Mesendoderm (in vitro differentiated cells): ENCODE measurements around the gene ADGRL3.

ENCODE experiments used
- DNase-seq: peaks from one replicate; pipeline ENCODE4 v3.0.0; 2013
- H2AK5ac ChIP-seq: 2 replicates; pipeline ENCODE4 v1.6.1; 2013; ENCODE audit warnings: low read length, inconsistent platforms
- H2BK120ac ChIP-seq: 2 replicates; pipeline ENCODE4 v1.6.1; 2013; ENCODE audit warnings: low read depth, mild to moderate bottlenecking, low read length, moderate library complexity, mixed read lengths
- H2BK15ac ChIP-seq: replicated peaks from 2 replicates; pipeline ENCODE4 v1.6.1; 2013; ENCODE audit warnings: low read depth, mild to moderate bottlenecking, moderate library complexity
- H2BK5ac ChIP-seq: 2 replicates; pipeline ENCODE4 v1.6.1; 2013; ENCODE audit warnings: low read length, inconsistent platforms
- H3K18ac ChIP-seq: 2 replicates; pipeline ENCODE4 v1.6.1; 2013; ENCODE audit warnings: mild to moderate bottlenecking, low read length, mixed read lengths
- H3K23ac ChIP-seq: one replicate; pipeline ENCODE4 v1.6.1; 2013; ENCODE audit warnings: low read length
- H3K27ac ChIP-seq: 2 replicates; pipeline ENCODE4 v1.5.1; 2013; ENCODE audit warnings: low read depth, mild to moderate bottlenecking, inconsistent platforms, low read length, moderate library complexity
- H3K27me3 ChIP-seq: 2 replicates; pipeline ENCODE4 v1.6.1; 2013; ENCODE audit warnings: low read length, control low read depth, mild to moderate bottlenecking, inconsistent platforms; ENCODE audit not compliant: insufficient read depth, poor library complexity
- H3K36me3 ChIP-seq: 2 replicates; pipeline ENCODE4 v1.6.1; 2013; ENCODE audit warnings: low read length, inconsistent platforms; ENCODE audit not compliant: control insufficient read depth, insufficient read depth
- H3K4ac ChIP-seq: one replicate; pipeline ENCODE4 v1.6.1; 2013; ENCODE audit warnings: low read depth, mild to moderate bottlenecking, low read length, moderate library complexity
- H3K4me1 ChIP-seq: 2 replicates; pipeline ENCODE4 v1.6.1; 2013; ENCODE audit warnings: low read depth, low read length, inconsistent platforms; ENCODE audit not compliant: control insufficient read depth
- H3K4me2 ChIP-seq: 2 replicates; pipeline ENCODE4 v1.6.1; 2013; ENCODE audit warnings: low read length
- H3K4me3 ChIP-seq: 2 replicates; pipeline ENCODE4 v1.5.1; 2013; ENCODE audit warnings: mild to moderate bottlenecking, low read length
- H3K56ac ChIP-seq: one replicate; pipeline ENCODE4 v1.6.1; 2013; ENCODE audit warnings: low read length
- H3K79me1 ChIP-seq: 2 replicates; pipeline ENCODE4 v1.6.1; 2013; ENCODE audit warnings: low read length, inconsistent platforms
- H3K79me2 ChIP-seq: 2 replicates; pipeline ENCODE4 v1.6.1; 2013; ENCODE audit warnings: mild to moderate bottlenecking, low read length; ENCODE audit not compliant: control insufficient read depth, insufficient read depth
- H3K9ac ChIP-seq: 2 replicates; pipeline ENCODE4 v1.6.1; 2013; ENCODE audit warnings: low read length, inconsistent platforms
- H4K5ac ChIP-seq: one replicate; pipeline ENCODE4 v1.6.1; 2013; ENCODE audit warnings: low read length
- H4K8ac ChIP-seq: one replicate; pipeline ENCODE4 v1.6.1; 2013; ENCODE audit warnings: low read depth, mild to moderate bottlenecking, control low read depth, low read length, moderate library complexity
- WGBS: extraction: QIAGEN DNeasy Blood & Tissue Kit; methylation state at CpG from one replicate; pipeline ENCODE4 v1.1.7; 2013; ENCODE audit warnings: low lambda C conversion rate, missing lambda C conversion rate; ENCODE audit not compliant: insufficient coverage; ENCODE audit errors: extremely low coverage; 5-methylcytosine and 5-hydroxymethylcytosine counted together

The ADGRL3 gene

GRCh38 chr4:61445374-61446063, 245.4 kb downstream of the ADGRL3 start:
- WGBS, result no CpG with 5 or more reads among the region's 2 CpGs
- Histone ChIP-seq H3K4ac (no peak overlapping the region), H2BK15ac (no peak overlapping the region), H3K36me3 (no peaks in the 10 kb centered on the region), H3K56ac (no peak overlapping the region), H3K4me1 (no peaks in the 10 kb centered on the region), H3K27ac (no peak overlapping the region), H2BK120ac (no peak overlapping the region), H4K5ac (no peak overlapping the region), H3K79me2 (no peaks in the 10 kb centered on the region), H3K27me3 (no peaks in the 10 kb centered on the region), H2BK5ac (no peak overlapping the region), H4K8ac (no peak overlapping the region), H2AK5ac (no peak overlapping the region), H3K4me3 (no peak overlapping the region), H3K9ac (no peak overlapping the region), H3K79me1 (no peaks in the 10 kb centered on the region), H3K18ac (no peak overlapping the region), H3K23ac (no peak overlapping the region), H3K4me2 (no peak overlapping the region)
- DNase-seq, result no peak

GRCh38 chr4:61446941-61447340, 246.8 kb downstream of the ADGRL3 start:
- H3K79me1 ChIP-seq, result no peaks in the 10 kb centered on the region
- no peak overlapping the region for H4K5ac ChIP-seq
- no peak overlapping the region for H3K4ac ChIP-seq
- no peak overlapping the region for H3K27ac ChIP-seq
- H3K9ac ChIP-seq, result no peak overlapping the region
- no peak overlapping the region for H4K8ac ChIP-seq
- H3K56ac ChIP-seq, result no peak overlapping the region
- no peaks in the 10 kb centered on the region for H3K4me1 ChIP-seq
- DNase-seq, result no peak
- no peak overlapping the region for H3K18ac ChIP-seq
- no peak overlapping the region for H2BK5ac ChIP-seq
- no peak overlapping the region for H3K4me3 ChIP-seq
- no peak overlapping the region for H2BK15ac ChIP-seq
- H3K23ac ChIP-seq, result no peak overlapping the region
- H3K79me2 ChIP-seq, result no peaks in the 10 kb centered on the region
- no peak overlapping the region for H2BK120ac ChIP-seq
- H3K27me3 ChIP-seq, result no peaks in the 10 kb centered on the region
- no peaks in the 10 kb centered on the region for H3K36me3 ChIP-seq
- no peak overlapping the region for H3K4me2 ChIP-seq
- no peak overlapping the region for H2AK5ac ChIP-seq

GRCh38 chr4:61447918-61448317, 247.8 kb downstream of the ADGRL3 start:
- H3K4me2 ChIP-seq, result no peak overlapping the region

GRCh38 chr4:61451935-61452334, 251.8 kb downstream of the ADGRL3 start:
- Histone ChIP-seq H3K4me2 (no peak overlapping the region), H4K8ac (no peak overlapping the region), H3K56ac (no peak overlapping the region), H2BK5ac (no peak overlapping the region), H3K9ac (no peak overlapping the region), H3K4ac (no peak overlapping the region), H3K4me3 (no peak overlapping the region), H2BK120ac (no peak overlapping the region), H3K36me3 (no peaks in the 10 kb centered on the region), H3K79me1 (no peaks in the 10 kb centered on the region), H3K79me2 (no peaks in the 10 kb centered on the region), H3K18ac (no peak overlapping the region), H2BK15ac (no peak overlapping the region), H3K4me1 (no peaks in the 10 kb centered on the region), H2AK5ac (no peak overlapping the region), H3K27ac (no peak overlapping the region), H3K23ac (no peak overlapping the region), H3K27me3 (no peaks in the 10 kb centered on the region), H4K5ac (no peak overlapping the region)
- DNase-seq, result no peak
- WGBS, result no CpG with 5 or more reads among the region's 3 CpGs

More at GRCh38 chr4:61447918-61448317, 247.8 kb downstream of the ADGRL3 start:
- no peak overlapping the region for H2AK5ac ChIP-seq
- H4K8ac ChIP-seq, result no peak overlapping the region
- H2BK15ac ChIP-seq, result no peak overlapping the region
- H2BK5ac ChIP-seq, result no peak overlapping the region
- no peaks in the 10 kb centered on the region for H3K4me1 ChIP-seq
- H3K79me1 ChIP-seq, result no peaks in the 10 kb centered on the region
- no peak overlapping the region for H3K23ac ChIP-seq
- no peak overlapping the region for H3K18ac ChIP-seq
- H3K56ac ChIP-seq, result no peak overlapping the region
- H3K27ac ChIP-seq, result no peak overlapping the region
- H3K9ac ChIP-seq, result no peak overlapping the region
- no CpG with 5 or more reads among the region's 1 CpG for WGBS
- no peak overlapping the region for H3K4ac ChIP-seq
- H4K5ac ChIP-seq, result no peak overlapping the region
- H3K27me3 ChIP-seq, result no peaks in the 10 kb centered on the region
- H3K4me3 ChIP-seq, result no peak overlapping the region
- H3K79me2 ChIP-seq, result no peaks in the 10 kb centered on the region
- no peak for DNase-seq
- no peaks in the 10 kb centered on the region for H3K36me3 ChIP-seq
- H2BK120ac ChIP-seq, result no peak overlapping the region

GRCh38 chr4:61461956-61462355, 261.8 kb downstream of the ADGRL3 start:
- H3K4me3 ChIP-seq, result no peak overlapping the region
- H3K27ac ChIP-seq, result no peak overlapping the region

More at GRCh38 chr4:61461956-61462355, 261.8 kb downstream of the ADGRL3 start:
- Histone ChIP-seq H2BK120ac (no peak overlapping the region), H3K56ac (no peak overlapping the region), H3K79me2 (no peaks in the 10 kb centered on the region), H2BK15ac (no peak overlapping the region), H4K5ac (no peak overlapping the region), H3K23ac (no peak overlapping the region), H2BK5ac (no peak overlapping the region), H3K4me2 (no peak overlapping the region), H3K79me1 (no peaks in the 10 kb centered on the region), H3K36me3 (no peaks in the 10 kb centered on the region), H3K9ac (no peak overlapping the region), H3K4ac (no peak overlapping the region), H3K27me3 (no peaks in the 10 kb centered on the region), H4K8ac (no peak overlapping the region), H2AK5ac (no peak overlapping the region), H3K18ac (no peak overlapping the region), H3K4me1 (no peaks in the 10 kb centered on the region)
- DNase-seq, result no peak
- no CpG with 5 or more reads among the region's 1 CpG for WGBS
